Measurements from ENCODE around the gene C1QC.
A peak's percentile ranks its signal among the peaks of the same experiment; 100 is the strongest.

Gene C1QC

DNA sequence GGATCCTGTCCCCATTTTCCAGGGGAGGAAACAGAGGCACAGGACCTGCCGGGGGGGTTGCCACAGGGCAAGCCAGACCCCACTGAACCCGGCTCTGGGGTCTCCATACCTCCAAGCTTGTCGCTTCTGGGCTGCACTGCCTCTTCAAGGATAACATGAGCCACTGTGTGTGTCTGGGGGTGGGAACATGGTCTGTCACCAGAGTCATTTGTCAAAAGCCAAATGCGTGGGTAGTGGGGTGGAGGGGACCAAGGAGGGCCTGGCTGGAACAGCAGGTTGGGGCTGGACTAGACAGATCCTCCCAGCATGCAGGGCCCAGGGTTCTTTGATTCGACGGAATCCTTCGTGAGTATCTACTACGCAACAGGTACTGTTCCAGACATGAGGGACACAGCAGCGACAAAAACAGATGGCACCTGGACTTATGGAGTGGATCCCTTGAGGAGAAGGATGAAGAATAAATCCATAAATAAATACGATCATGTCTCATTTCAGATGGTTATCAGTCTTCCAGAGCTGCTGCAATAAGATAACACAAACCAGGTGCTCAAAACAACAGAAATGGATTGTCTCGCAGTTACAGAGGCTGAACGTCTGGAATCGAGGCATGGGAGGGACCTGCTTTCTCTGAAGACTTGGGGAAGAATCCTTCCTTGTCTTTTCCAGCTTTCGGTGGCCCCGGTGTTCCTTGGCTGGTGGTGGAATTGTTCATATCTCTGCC is 38.3 kb downstream of the C1QC start:
- no peak for DNase-seq

DNA sequence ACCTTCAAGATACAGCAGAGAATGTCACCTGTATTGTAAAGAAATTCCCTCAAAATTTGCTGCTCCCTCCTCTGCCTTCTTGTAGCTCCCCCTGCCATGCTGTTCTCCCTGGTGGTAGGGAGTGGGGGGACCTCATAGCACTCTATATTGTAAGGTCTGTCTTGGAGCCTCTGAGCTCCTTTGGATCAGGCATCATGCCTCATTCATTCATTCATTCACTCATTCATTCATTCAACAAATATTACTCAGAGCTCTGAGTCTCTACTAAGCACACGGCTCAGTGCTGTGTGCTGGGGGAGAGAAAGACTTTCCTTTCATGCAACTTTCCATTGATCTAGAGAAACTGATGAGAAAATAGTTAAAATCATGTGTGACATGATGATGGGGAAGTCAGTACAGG is 40.1 kb downstream of the C1QC start:
- no peak for DNase-seq

- no peak for DNase-seq
These were observed 42.2 kb downstream of the C1QC start for GRCh38 chr1:22685591-22686059.

DNA sequence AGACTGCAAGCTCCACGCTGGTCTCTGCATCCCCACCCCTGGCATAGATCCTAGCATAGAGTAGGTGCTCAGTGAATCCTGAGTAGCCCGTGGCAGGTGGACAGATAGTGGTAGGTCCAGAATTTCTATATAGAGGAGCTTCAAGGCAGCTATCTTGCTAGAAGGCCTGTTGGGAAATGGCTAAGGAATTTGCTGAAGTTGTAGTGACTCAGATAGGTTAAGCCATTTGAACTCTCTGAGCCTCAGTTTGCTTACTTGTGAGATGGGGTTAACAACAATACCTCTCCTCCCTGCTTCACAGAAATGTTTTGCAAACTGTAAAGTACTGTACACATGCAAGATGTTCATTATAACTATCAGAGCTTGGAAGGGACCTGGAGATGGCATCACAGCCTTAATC is 43.8 kb downstream of the C1QC start:
- no peak for DNase-seq

DNA sequence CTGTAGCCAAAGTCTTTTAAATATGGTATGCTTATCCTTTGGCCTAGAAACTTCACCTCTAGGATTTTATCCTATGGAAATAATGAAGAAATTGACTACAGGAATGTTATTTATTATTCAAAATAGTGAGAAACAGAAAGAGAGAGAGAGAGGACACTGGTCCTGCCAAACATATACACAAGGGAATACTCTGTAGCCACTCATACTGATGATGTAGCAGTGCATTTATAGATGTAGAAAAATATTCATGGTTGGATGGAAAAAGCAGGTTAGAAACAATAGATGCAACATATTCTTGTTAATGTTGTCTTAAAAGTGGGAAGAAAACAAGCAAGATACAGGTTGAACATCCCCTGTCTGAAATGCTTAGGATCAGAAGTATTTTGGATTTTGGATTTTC is 45.0 kb downstream of the C1QC start:
- DNase-seq = no peak

DNA sequence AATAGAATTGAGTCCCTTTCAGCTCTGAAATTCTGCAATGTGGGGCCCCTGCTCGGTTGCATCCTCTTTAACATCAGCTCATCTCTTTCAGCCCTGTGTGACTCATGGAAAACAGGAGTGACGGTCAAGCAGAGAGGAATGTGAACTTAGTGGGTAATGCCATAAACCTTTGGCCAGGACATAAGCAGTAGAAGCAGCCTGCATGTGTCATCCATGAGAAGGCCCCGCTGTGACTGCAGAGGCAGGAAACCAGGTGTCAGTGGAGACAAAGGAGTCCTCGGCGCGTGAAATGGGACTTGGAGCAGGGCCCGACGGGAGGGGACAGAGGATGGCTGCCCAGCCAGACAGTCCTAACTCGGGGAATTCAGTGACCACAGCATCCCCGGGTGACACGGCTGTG is 46.1 kb downstream of the C1QC start:
- DNase-seq = peak; percentile 14

GRCh38 chr1:22691031-22691753 is 47.8 kb downstream of the C1QC start:
- no peak for DNase-seq

DNA sequence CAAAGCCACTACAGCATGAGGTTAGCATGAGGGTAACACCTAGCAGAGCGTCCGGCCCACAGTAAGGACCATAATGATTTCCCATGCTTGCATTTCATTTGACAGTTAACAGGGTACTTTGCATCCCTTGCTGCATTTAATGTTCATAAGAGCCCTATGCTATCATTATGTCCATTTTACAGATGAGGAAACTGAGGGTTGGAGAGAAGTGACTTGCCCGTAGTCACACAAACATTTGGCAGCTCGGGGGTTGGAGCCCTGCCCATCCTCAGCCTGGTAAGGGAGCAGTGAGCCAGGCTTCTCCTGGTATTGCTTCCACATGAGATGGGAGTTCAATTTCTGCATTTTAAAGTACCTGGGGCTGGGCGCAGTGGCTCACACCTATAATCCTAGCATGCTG is 50.7 kb downstream of the C1QC start:
- DNase-seq = no peak

- no peak for DNase-seq
These were observed 53.2 kb downstream of the C1QC start for GRCh38 chr1:22696610-22697009.

Data from NCI-H510A treated with DMSO at 0.1 percent for 48 hours (cell line).